Measurements from ENCODE around the gene FTCDNL1. TPM values are rescaled to one million over a fixed set of nuclear protein-coding genes. Genes with fewer than 3 reads are reported as not detected.

Gene FTCDNL1
- total RNA-seq, 2 donors from 2014 or later, result 1.3 to 2.2 TPM

Other genes with a start within 250 kb of the FTCDNL1 start
- gene C2orf69, start 60.1 kb upstream of the FTCDNL1 start, total RNA-seq, result 10 to 100 TPM; 16.3 to 19.1 TPM
- gene TYW5, start 104.3 kb upstream of the FTCDNL1 start, total RNA-seq, result 10 to 100 TPM; 13.3 to 14.7 TPM
- gene MAIP1, start 104.4 kb upstream of the FTCDNL1 start, total RNA-seq, result 10 to 100 TPM; 30.4 to 34.6 TPM